HG02938 (cell line): Measurements from ENCODE around the gene PGAP1.
A peak's percentile ranks its signal among the peaks of the same experiment; 100 is the strongest.
"Not testable (repeated sequence)": the region's sequence is repeated elsewhere in the genome, so short reads cannot be mapped to it uniquely, and the experiment has no call there.

Experiments
- ATAC-seq: cut with Tn5 transposase; IDR thresholded peaks from one replicate; pipeline ENCODE4 v1.9.1; 2021; ENCODE audit warnings: mild to moderate bottlenecking, moderate library complexity; ENCODE audit not compliant: unreplicated experiment

PGAP1 gene

DNA sequence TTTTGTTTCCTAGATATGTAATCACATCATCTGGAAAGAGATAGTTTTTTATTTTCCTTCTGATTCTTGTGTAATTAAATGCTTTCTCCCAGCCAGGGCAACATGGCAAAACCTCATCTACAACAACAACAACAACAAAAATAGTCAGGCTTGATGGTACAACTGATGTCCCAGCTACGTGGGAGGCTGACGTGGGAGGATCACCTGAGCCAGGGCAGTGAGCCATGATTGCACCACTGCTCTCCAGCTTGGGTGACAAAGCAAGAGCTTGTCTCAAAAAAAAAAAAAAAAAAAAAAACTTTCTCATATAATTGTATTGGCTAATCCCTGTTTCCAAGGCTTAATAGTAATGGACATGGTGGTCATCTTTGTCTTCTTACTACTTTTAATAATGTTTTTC lies 26.4 kb upstream of the PGAP1 start:
- no peak for ATAC-seq

- no peak for ATAC-seq
Measured at GRCh38 chr2:196951973-196952372, 25.5 kb upstream of the PGAP1 start.

- ATAC-seq, result no peak
Measured at GRCh38 chr2:196949116-196949515, 22.6 kb upstream of the PGAP1 start.

DNA sequence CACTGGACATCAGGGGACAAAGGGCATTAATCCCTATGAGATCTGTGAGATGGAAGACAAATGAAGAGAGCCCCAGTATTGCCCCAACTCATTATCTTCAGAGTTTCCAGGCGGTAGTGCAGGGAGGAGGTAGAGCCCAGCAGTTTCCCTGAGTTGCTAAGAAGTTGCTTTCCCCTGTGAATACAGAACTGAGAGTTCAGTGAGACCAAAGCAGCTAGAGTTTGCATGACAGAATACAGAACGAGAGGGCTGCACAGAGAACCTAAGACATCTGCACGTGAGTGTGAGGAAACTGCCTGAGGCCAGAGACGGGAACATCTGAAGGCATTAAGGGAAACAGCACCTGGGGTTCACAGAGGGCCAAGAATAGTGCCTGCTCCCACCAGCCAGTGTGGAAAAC lies 18.1 kb upstream of the PGAP1 start:
- peak; percentile 92 for ATAC-seq

DNA sequence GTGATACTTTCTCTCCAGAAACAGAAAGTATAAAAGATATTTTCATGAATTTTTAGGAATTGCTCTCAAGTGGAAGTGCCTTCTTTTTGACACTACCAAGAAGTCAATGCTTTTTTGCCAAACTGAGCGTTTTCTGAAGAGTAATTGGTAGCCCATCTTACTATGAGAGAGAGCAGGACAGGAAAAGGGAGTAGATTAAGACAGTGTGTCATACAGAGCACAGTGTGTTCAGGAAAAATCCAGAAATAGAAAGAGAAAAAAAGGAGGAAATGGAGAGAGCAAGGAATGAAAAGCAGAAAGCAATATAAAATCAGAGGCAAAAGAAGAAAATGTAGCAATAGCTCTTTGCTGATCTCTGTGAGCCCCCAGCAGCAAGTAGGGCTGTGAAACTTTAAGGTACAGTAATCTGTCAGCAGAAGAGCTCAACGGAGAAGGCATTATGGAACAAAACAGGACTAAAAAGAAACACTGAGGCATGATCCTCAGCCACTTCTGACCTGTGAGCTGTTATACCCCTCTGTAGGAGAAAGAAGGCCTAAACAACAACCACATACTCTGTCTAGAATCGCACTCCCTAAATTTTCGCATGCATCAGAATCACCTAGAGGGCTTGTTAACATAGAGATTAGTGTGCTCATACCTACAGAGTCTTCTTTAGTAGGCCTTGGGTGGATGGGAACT lies 15.0 kb upstream of the PGAP1 start:
- no peak for ATAC-seq

GRCh38 chr2:196939371-196939770 lies 12.9 kb upstream of the PGAP1 start:
- no peak for ATAC-seq

- ATAC-seq, result no peak
Measured at GRCh38 chr2:196935432-196935831, 8.9 kb upstream of the PGAP1 start.

DNA sequence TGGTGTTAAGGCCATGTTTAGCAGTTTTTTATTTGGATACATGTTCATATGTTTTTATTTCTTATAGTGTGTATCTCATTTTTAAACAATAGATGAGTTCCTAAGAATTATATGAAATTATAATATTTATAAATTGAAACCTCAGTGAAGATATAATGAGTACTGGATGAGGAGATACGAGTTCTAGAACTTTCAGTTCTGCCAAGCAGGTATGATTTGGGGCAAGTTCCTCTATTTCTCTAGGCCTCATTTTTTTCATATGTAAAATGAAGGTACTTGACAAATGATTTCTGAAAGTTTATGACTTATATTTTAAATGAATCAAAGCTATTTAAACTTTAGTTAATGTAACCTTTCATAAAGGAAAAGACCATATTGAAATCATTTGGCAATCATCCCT lies 8.2 kb upstream of the PGAP1 start:
- no peak for ATAC-seq

DNA sequence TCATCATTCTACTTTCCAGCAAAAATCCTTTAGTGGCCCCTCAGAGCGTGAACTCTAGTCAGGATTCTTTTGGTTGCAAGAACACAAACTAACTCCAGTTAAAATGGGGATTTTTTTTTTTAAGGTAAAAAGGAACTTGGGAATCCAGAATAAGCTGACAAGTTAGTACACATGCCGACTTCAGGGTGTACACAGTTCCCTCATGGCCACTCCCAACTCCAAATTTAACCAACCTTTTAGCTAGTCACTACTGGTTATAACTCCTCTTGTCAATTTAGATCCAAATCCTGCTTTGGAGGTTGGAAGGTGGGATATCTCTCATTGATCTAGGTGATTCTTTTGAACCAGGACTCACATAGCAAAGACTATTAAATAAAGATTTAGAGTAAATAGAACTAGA lies 5.0 kb upstream of the PGAP1 start:
- ATAC-seq, result no peak

DNA sequence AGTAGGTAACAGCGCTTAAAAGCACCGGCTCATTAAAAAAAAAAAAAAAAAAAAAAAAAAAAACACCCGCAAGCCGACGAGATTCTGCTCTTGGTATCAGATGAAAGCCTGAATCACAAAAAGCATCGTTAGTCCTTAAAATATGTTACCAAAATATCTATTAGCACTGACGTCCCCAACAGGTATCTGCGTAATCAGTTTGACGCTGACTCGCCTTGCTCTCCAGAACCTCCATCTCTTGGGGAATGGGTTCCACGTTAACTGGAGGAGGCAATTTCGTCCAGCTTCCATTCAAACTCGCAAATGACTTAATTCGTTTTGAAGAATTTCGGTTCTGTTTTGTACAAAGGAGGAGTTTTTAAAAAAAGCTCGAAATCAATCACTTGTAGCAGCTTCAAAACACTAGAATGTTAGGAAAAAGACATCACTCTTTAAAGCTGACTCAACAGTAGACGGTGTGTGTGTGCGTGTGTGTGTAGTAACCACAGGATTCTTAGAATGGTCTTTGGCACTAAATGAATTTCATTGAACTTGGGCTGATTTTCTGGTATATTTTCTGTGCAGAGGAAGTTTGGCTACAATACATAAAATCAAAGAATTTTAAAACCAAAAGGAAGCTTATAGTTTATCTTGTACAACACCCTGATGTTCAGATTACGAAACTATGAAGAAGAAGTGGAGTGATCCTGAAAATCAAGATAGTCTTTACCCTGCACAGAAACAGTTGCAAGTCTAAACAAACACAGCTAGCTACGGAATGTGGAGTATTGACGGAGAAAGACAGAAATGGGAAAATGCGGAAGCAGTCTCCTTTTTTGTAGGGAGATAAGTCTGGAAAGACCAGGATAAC lies 1.1 kb upstream of the PGAP1 start:
- ATAC-seq, result no peak

GRCh38 chr2:196925768-196926561 lies 542 bp downstream of the PGAP1 start:
- ATAC-seq, result peak; percentile 37

- no peak for ATAC-seq
Measured at GRCh38 chr2:196925051-196925767, 1.3 kb downstream of the PGAP1 start.

DNA sequence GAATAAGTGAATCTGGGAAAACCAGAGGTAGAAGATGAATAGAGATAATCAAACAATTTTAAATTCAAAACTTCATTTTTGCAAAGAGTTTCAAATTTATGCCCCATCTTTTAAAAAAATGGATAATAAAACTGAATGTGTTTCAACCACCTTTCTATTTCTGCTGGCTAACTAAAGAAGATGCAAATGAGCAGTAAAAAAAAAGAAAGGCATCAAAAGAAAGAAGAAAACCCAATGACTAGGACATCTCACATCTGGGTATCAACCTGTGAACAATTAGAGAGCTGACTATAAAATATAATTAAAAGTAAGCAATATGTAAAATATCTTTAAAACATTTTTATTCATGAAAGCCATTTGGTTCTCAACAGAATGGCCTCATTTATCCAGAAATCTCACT lies 2.5 kb downstream of the PGAP1 start:
- ATAC-seq, result no peak

- ATAC-seq, result no peak
Measured at GRCh38 chr2:196918927-196919326, 7.6 kb downstream of the PGAP1 start.

DNA sequence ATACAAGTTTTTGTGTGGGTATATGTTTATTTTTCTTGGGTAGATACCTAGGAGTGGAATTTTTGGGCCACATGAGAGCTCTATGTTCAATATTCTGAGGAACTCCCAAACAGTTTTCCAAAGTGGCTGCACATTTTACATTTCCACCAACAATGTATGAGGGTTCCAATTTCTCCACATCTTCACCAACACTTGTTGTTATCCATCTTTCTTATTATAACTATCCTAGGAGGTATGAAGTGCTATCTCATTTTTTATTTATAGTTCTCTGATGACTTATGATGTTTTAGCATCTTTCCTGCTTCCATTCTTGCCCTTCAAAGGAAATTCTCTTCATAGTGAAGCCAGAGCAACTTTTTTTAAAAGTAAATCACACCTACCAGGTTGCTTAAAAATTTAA lies 8.7 kb downstream of the PGAP1 start:
- no peak for ATAC-seq

- no peak for ATAC-seq
Measured at GRCh38 chr2:196915507-196916189, 10.9 kb downstream of the PGAP1 start.

DNA sequence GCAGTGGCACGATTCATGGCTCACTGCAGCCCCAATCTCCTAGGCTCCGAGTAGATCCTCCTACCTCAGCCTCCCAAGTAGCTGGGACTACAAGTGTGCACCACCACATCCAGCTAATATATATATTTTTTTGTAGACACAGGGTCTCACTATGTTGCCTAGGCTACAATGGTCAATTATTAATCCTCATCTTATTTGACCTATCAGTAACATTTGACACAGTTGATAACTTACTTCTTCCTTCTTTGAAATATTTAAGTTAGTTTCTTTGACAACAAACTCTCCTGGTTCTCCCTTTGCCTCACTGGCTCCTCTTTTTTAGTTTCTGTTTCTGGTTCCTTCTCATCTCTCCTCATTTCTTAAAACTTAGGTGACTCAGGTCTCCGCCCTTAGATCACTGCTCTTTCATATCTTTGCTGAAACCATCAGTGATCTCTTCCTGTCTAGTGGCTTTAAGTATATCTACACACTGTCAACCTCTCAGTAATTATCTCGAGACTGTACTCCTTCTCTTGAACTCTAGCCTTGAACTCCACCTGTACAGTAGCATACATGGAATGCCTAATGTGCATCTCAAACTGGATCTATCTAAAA lies 11.5 kb downstream of the PGAP1 start:
- ATAC-seq, result peak; percentile 96

GRCh38 chr2:196913691-196914090 lies 12.8 kb downstream of the PGAP1 start:
- ATAC-seq, result no peak

GRCh38 chr2:196905365-196905764 lies 21.1 kb downstream of the PGAP1 start:
- ATAC-seq, result not testable (repeated sequence)

GRCh38 chr2:196902828-196903227 lies 23.7 kb downstream of the PGAP1 start:
- no peak for ATAC-seq
